NB4 (cell line): ENCODE data around the gene WNT1.

Source experiments
- CTCF ChIP-seq: IDR thresholded peaks from one replicate; pipeline ENCODE4 v1.5.1; 2012; ENCODE audit warnings: low read depth, low read length
- MAX ChIP-seq: IDR thresholded peaks from 2 replicates; pipeline ENCODE4 v1.6.1; 2011; ENCODE audit warnings: low read depth, low read length
- MYC ChIP-seq: IDR thresholded peaks from 2 replicates; pipeline ENCODE4 v1.6.1; 2011; ENCODE audit warnings: low read depth, low read length
- POLR2A ChIP-seq: IDR thresholded peaks from 2 replicates; pipeline ENCODE4 v1.6.1; 2011; ENCODE audit warnings: mild to moderate bottlenecking; ENCODE audit not compliant: insufficient read length; ENCODE audit errors: extremely low read depth

- TF ChIP-seq MAX: no peak
- no peak for TF ChIP-seq CTCF
- TF ChIP-seq POLR2A: no peak
- no peak for TF ChIP-seq MYC
Measured at GRCh38 chr12:48969833-48970701, 8.1 kb upstream of the WNT1 start.
